Neural progenitor cell (in vitro differentiated cells): ENCODE data around the gene PREP. TPM values are rescaled to one million over a fixed set of nuclear protein-coding genes. Genes with fewer than 3 reads are reported as not detected.

Experiments
- DNase-seq: peaks from one replicate; pipeline ENCODE4 v3.0.0-alpha.2; 2016; ENCODE audit warnings: low spot score
- H2AFZ ChIP-seq: fragments of 200-600 bp; sonication (generic); replicated peaks from 2 replicates; pipeline ENCODE4 v1.6.1; 2016; ENCODE audit warnings: antibody characterized with exemption
- H3F3A ChIP-seq: fragments of 200-600 bp; sonication (generic); 2 replicates; pipeline ENCODE4 v1.6.1; 2016; ENCODE audit warnings: antibody characterized with exemption, low read depth
- H3K27ac ChIP-seq: fragments of 200-600 bp; sonication (generic); 2 replicates; pipeline ENCODE4 v1.5.1; 2016; ENCODE audit warnings: mild to moderate bottlenecking
- H3K27me3 ChIP-seq: fragments of 200-600 bp; sonication (generic); 2 replicates; pipeline ENCODE4 v1.6.1; 2016; ENCODE audit warnings: mild to moderate bottlenecking, moderate library complexity
- H3K36me3 ChIP-seq: fragments of 200-600 bp; sonication (generic); 2 replicates; pipeline ENCODE4 v1.5.1; 2016
- H3K4me1 ChIP-seq: fragments of 200-600 bp; sonication (generic); 2 replicates; pipeline ENCODE4 v1.6.1; 2016; ENCODE audit warnings: mixed run types
- H3K4me2 ChIP-seq: fragments of 200-600 bp; sonication (generic); 2 replicates; pipeline ENCODE4 v1.6.1; 2016
- H3K4me3 ChIP-seq: fragments of 200-600 bp; sonication (generic); 2 replicates; pipeline ENCODE4 v1.5.1; 2016
- H3K79me2 ChIP-seq: fragments of 200-600 bp; sonication (generic); 2 replicates; pipeline ENCODE4 v1.6.1; 2016; ENCODE audit warnings: low read depth
- H3K9ac ChIP-seq: fragments of 200-600 bp; sonication (generic); 2 replicates; pipeline ENCODE4 v1.6.1; 2016
- H3K9me3 ChIP-seq: fragments of 200-600 bp; sonication (generic); 2 replicates; pipeline ENCODE4 v1.5.1; 2016; ENCODE audit warnings: low read depth
- H4K20me1 ChIP-seq: fragments of 200-600 bp; sonication (generic); 2 replicates; pipeline ENCODE4 v1.6.1; 2016; ENCODE audit warnings: low read depth
- H3K27ac Mint-ChIP-seq: 3 replicates; pipeline ENCODE4 v1.8.0; 2021; ENCODE audit warnings: mixed read lengths
- H3K27me3 Mint-ChIP-seq: 2 replicates; pipeline ENCODE4 v1.8.0; 2022; ENCODE audit warnings: low read depth, mild to moderate bottlenecking, inconsistent platforms, moderate library complexity, mixed read lengths; ENCODE audit not compliant: insufficient read depth
- H3K36me3 Mint-ChIP-seq: 3 replicates; pipeline ENCODE4 v1.8.0; 2021; ENCODE audit warnings: mixed read lengths
- H3K4me1 Mint-ChIP-seq: 3 replicates; pipeline ENCODE4 v1.8.0; 2021; ENCODE audit warnings: mixed read lengths
- H3K4me3 Mint-ChIP-seq: 3 replicates; pipeline ENCODE4 v1.8.0; 2021; ENCODE audit warnings: mild to moderate bottlenecking, moderate library complexity, mixed read lengths
- H3K9me3 Mint-ChIP-seq: 3 replicates; pipeline ENCODE4 v1.8.0; 2020; ENCODE audit warnings: mixed read lengths
- CTCF ChIP-seq: fragments of 200-600 bp; sonication (generic); IDR thresholded peaks from 2 replicates; pipeline ENCODE4 v1.5.1; 2017; ENCODE audit warnings: antibody characterized with exemption, mild to moderate bottlenecking
- EZH2 ChIP-seq: fragments of 200-600 bp; sonication (generic); IDR thresholded peaks from 2 replicates; pipeline ENCODE4 v1.6.1; 2017; ENCODE audit warnings: antibody characterized with exemption, mild to moderate bottlenecking, moderate library complexity
- EZH2phosphoT487 ChIP-seq: fragments of 200-600 bp; sonication (generic); IDR thresholded peaks from 2 replicates; pipeline ENCODE4 v1.6.1; 2017; ENCODE audit warnings: antibody characterized with exemption
- total RNA-seq: library from RNA; depleted of rRNA; stranded (reverse); fragments of >200 nt; gene quantifications from 2 replicates; pipeline ENCODE4 v1.2.3, GENCODE V29; 2015; ENCODE audit warnings: low replicate concordance

The PREP gene
- total RNA-seq, 1 donor from 2014 or later, result 28.6 TPM

- Mint-ChIP-seq H3K27ac (no peak overlapping the region), H3K27me3 (peaks cover 2% of the 10 kb centered on the region), H3K4me3 (peak overlapping the region; percentile 36), H3K4me1 (peaks cover 41% of the 10 kb centered on the region), H3K36me3 (peaks cover 15% of the 10 kb centered on the region), H3K9me3 (no peaks in the 10 kb centered on the region)
- peak overlapping the region; percentile 14 for H3K4me3 ChIP-seq
- peaks cover 41% of the 10 kb centered on the region for H3K79me2 ChIP-seq
- H3K9me3 ChIP-seq, result no peaks in the 10 kb centered on the region
- H4K20me1 ChIP-seq, result peaks cover 47% of the 10 kb centered on the region
- H3K36me3 ChIP-seq, result no peaks in the 10 kb centered on the region
- no peak overlapping the region for H2AFZ ChIP-seq
- peak overlapping the region; percentile 62 for H3K4me2 ChIP-seq
- DNase-seq, result peak; percentile 82
- no peak overlapping the region for H3K9ac ChIP-seq
- no peak overlapping the region for H3K27ac ChIP-seq
- no peak for TF ChIP-seq EZH2phosphoT487
- no peak for TF ChIP-seq CTCF
- TF ChIP-seq EZH2, result no peak
- H3K27me3 ChIP-seq, result no peaks in the 10 kb centered on the region
- H3K4me1 ChIP-seq, result peaks cover 31% of the 10 kb centered on the region
- peaks cover 16% of the 10 kb centered on the region for H3F3A ChIP-seq
These were observed 4.9 kb downstream of the PREP start for GRCh38 chr6:105397987-105398386.

- Mint-ChIP-seq H3K27ac (no peak overlapping the region), H3K4me3 (no peak overlapping the region), H3K4me1 (peaks cover 3% of the 10 kb centered on the region), H3K9me3 (no peaks in the 10 kb centered on the region), H3K36me3 (peaks cover 17% of the 10 kb centered on the region), H3K27me3 (no peaks in the 10 kb centered on the region)
- H3K9me3 ChIP-seq, result no peaks in the 10 kb centered on the region
- TF ChIP-seq CTCF (no peak), EZH2phosphoT487 (no peak), EZH2 (no peak)
- H3K36me3 ChIP-seq, result no peaks in the 10 kb centered on the region
- peaks cover 25% of the 10 kb centered on the region for H3K4me1 ChIP-seq
- no peak for DNase-seq
- H3K4me2 ChIP-seq, result no peak overlapping the region
- H3K27me3 ChIP-seq, result no peaks in the 10 kb centered on the region
- peaks cover 12% of the 10 kb centered on the region for H3F3A ChIP-seq
- H3K9ac ChIP-seq, result no peak overlapping the region
- H3K4me3 ChIP-seq, result no peak overlapping the region
- peaks cover 7% of the 10 kb centered on the region for H3K79me2 ChIP-seq
- H3K27ac ChIP-seq, result no peak overlapping the region
- H4K20me1 ChIP-seq, result peaks cover 17% of the 10 kb centered on the region
- H2AFZ ChIP-seq, result no peak overlapping the region
These were observed 11.2 kb downstream of the PREP start for GRCh38 chr6:105391705-105392104.

- Mint-ChIP-seq H3K36me3 (peaks cover 12% of the 10 kb centered on the region), H3K4me1 (peaks cover 3% of the 10 kb centered on the region), H3K4me3 (no peak overlapping the region), H3K27ac (no peak overlapping the region), H3K27me3 (no peaks in the 10 kb centered on the region), H3K9me3 (no peaks in the 10 kb centered on the region)
- Histone ChIP-seq H3K27ac (peak overlapping the region; percentile 26), H3K4me3 (no peak overlapping the region), H3K9ac (no peak overlapping the region), H3K9me3 (no peaks in the 10 kb centered on the region), H3F3A (peaks cover 12% of the 10 kb centered on the region), H3K4me2 (peak overlapping the region; percentile 3), H4K20me1 (peaks cover 12% of the 10 kb centered on the region), H3K79me2 (peaks cover 7% of the 10 kb centered on the region), H2AFZ (no peak overlapping the region), H3K36me3 (no peaks in the 10 kb centered on the region), H3K4me1 (peaks cover 25% of the 10 kb centered on the region), H3K27me3 (no peaks in the 10 kb centered on the region)
- peak; percentile 53 for DNase-seq
- TF ChIP-seq CTCF (no peak), EZH2phosphoT487 (no peak)
These were observed 13.3 kb downstream of the PREP start for GRCh38 chr6:105389543-105389942.
